GM18519 (cell line): ENCODE data around the gene KCNH1.

Experiments
- ATAC-seq: cut with Tn5 transposase; IDR thresholded peaks from one replicate; pipeline ENCODE4 v1.9.1; 2021; ENCODE audit warnings: mild to moderate bottlenecking, moderate library complexity; ENCODE audit not compliant: unreplicated experiment, low FRiP score

KCNH1 gene

DNA sequence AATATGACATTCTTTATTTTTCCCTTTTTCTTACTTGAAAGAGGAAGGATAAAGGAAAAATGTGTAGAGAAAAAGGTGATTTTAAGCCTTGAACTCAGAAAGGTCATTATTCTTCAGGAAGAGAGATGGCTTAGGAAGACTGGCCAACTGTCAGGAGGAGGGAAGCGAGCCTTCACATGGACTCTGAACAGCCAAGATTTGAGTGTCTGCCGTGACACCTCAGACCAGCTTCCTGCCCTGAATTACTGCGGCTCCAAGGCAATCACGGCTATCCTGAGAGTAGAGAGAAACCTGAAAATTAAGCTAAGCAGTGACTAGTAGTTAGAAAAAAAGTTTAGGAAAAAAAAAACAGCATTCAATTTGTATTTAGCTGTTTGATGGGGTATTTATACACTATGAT, 314.7 kb downstream of the KCNH1 start:
- no peak for ATAC-seq

DNA sequence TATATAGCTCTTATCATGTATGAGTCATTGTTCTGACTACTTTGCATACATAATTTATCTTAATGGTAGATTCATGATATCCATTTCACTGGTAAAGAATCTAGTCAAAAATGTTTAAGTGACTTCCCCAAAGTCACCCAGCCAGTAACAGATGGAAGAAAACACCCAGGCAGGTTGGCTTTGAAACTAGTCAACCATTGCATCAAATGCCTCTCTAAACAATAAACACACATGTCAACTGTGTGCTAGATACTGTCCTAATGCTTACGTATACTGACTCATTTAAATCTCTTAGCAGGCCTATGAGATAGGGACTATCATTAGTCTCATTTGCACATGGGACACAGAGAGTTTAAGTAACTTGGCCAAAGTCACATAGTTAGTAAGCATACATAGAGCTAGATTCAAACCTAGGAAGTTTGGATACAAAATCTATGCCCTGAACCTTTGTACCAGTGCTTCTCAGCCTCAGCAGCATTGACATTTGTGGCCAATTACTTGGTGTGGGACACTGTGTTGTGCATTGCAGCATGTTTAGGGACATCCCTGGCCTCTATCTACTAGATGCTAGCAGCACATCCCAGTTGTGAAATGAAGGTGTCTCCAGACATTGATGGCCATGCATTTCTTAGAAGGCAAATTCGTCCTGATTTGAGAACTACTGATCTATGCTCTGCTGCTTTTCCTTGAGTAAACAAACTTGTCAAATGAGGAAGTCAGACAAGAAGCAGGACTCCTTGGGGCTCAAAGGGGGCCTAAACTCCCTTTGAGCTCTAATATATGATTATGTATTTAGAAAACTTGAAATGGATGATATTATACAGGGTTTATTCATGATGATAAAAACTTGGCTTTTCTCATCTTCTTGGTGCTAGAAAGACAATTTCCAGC, 316.3 kb downstream of the KCNH1 start:
- no peak for ATAC-seq

GRCh38 chr1:210815641-210816550, 318.1 kb downstream of the KCNH1 start:
- ATAC-seq: no peak

- ATAC-seq: no peak
Observed at GRCh38 chr1:210814382-210815123, 319.4 kb downstream of the KCNH1 start.

DNA sequence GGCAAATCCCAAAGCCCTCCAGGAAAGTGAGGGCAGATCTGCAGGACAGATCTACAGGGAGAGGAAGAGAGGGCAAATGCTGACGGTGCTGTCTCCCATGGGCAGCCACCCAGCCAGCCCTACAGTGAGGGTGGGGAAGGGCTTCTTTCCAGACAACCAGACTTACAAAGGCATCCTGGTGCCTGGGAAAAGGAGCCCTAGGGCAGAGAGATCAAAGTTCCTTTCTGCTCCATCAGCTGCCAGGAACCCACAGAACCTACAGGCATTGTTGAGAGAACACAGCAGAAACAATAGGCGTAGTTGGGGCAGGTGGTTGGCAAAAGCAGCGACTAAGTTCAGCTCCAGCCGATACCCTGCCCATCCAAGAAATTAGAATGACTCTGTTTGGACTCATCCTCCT, 332.4 kb downstream of the KCNH1 start:
- no peak for ATAC-seq

DNA sequence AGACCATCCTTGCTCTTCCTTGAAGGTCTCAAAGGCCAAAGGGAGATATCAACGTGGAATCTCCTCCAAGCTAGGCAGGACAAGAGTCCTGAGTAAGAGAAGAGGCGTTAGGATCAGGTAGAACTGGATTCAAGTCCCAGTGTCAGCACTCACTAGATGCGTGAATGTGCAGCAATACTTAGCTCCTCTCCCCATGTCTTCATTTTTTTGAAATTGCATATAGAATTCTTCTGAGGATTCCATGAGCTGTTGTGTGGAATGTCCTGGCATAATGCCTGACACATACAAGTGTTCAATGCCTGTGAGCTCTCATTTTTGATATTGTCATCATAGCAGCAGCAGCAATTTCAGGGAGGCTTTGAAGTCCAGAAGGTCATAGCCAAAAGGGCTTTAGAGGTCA, 333.2 kb downstream of the KCNH1 start:
- no peak for ATAC-seq

- no peak for ATAC-seq
Observed at GRCh38 chr1:210800301-210800700, 333.6 kb downstream of the KCNH1 start.

GRCh38 chr1:210797422-210797821, 336.5 kb downstream of the KCNH1 start:
- no peak for ATAC-seq

DNA sequence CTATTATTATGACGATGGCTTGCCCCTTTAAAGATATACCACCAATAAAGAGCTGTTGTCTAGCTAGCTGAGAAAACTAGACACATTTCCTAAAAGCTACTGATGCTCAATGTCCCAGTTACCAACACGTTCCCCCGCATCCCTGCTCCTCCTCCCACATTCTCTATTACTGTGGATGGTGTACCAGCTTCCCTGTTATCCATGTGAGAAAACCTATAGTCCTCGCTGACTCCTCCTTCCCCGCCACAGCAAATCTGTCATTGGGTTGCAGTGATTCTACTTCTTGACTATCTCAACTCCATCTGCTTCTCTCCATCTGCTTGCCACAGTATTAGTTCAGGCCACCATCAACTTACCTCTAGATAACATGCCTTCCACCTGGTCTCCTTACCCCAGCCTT, 337.5 kb downstream of the KCNH1 start:
- no peak for ATAC-seq

- no peak for ATAC-seq
Observed at GRCh38 chr1:210794445-210794844, 339.5 kb downstream of the KCNH1 start.

DNA sequence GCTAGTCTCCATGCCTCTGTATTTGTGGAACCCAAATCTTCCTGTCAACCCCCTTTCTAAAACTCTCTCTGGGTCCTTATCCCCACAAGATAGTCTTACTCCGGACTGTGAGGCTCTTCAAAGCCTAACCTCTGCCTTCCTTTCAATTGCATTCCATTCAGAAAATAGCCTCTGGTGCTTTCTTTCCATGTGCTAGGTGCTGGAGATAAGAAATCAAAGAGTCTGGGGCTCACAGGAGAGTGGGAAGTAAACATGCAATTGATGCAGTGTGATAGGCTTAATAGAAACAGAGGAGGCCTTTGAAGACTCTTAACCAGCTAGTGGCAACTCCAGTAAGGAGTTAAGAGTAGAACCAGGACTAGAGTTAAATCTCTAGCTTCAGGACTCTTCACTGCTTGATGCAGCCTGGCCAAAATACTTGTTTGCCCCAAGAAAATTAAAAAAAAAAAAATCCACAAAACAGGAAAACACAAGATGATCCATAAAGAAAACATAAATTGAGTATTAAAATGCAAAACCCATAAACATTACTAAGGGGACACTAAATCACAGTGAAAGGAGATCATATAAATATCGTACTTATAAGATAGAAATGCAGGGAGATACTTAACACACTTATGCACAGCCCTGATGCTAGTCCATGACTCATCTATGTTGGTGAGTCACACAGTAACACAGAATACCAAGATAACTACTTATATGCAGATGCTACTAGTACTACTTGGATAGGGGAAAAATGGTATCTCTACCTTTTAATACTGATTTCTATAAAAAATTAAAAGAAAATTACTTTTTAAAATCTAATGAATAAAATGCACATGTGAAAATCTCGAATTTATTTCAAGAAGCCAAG, 341.5 kb downstream of the KCNH1 start:
- no peak for ATAC-seq

DNA sequence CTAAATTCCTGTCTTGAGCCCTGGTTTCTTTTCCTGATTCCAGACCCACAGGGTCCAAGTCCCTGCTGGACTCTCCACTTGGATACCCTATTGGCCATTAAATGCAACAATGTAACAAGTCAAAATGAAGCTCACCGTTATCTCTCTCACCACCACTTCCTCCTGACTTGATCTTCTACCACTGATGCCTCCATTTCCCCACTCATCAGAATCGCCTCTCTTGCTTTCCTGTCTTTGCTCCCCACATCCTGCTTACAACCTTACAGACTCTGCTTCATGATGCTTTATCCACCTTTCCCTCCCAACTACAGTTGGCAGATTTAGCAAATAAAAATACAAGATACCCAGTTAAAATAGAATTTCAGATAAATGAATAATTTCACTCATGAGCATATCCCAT, 343.8 kb downstream of the KCNH1 start:
- no peak for ATAC-seq

GRCh38 chr1:210787800-210788199, 346.1 kb downstream of the KCNH1 start:
- ATAC-seq: no peak

GRCh38 chr1:210786546-210786945, 347.4 kb downstream of the KCNH1 start:
- no peak for ATAC-seq

- no peak for ATAC-seq
Observed at GRCh38 chr1:210783925-210784324, 350.0 kb downstream of the KCNH1 start.

GRCh38 chr1:210781652-210782051, 352.3 kb downstream of the KCNH1 start:
- no peak for ATAC-seq

DNA sequence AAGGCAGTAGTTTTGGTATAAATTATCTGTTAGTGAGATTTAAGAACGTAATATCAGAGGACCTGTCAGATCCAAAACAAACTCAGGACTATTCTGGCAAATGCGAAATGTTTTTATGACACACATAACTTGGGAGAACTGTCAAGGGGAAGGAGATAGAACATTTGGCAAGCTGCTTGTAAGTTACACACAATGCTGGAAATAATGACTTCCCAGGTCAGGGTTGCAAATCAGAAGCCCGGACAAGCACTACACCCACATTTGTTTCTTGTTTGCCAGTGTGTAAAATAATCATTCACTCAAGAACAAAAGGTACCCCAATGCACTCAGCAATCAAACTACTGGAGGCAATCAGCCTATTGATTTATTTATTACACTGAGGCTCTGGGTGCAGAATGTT, 354.7 kb downstream of the KCNH1 start:
- ATAC-seq: no peak

DNA sequence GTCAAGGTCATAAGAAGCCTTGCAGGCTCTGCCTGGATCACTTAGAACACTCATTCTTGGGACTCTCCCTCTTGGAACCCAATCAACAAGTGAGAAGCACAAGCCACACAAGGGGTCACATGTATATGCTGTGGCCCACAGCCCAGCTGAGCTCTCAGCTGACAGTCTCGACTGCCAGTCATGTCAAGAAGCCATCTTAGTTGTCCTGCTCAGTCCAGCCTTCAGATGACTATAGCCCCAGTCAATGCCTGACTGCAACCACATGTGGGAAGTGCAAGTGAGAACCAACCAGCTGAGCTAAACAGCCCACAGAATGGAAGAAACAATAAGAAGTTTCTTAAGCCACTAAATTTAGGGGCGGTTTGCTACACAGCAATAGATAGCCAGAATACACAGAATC, 356.0 kb downstream of the KCNH1 start:
- no peak for ATAC-seq

- no peak for ATAC-seq
Observed at GRCh38 chr1:210776712-210777111, 357.2 kb downstream of the KCNH1 start.

- ATAC-seq: no peak
Observed at GRCh38 chr1:210775289-210775688, 358.7 kb downstream of the KCNH1 start.
